WTC11 (cell line): Measurements from ENCODE around the gene CDKN2AIP. TPM values are rescaled to one million over a fixed set of nuclear protein-coding genes. Genes with fewer than 3 reads are reported as not detected.
"Not testable (repeated sequence)": the region's sequence is repeated elsewhere in the genome, so short reads cannot be mapped to it uniquely, and the experiment has no call there.

ENCODE experiments used
- ATAC-seq: fragments of 200-7000 bp; cut with Tn5 transposase; 2 replicates; pipeline ENCODE4 v1.10.0; 2021; ENCODE audit warnings: mild to moderate bottlenecking, moderate library complexity
- CTCF ChIA-PET: fragments of 300-600 bp; sonication (Branson Sonifier 250); formaldehyde crosslinking; loops from one replicate; lab custom pipeline; 2021; ENCODE audit warnings: antibody characterized with exemption; lab: Charles Lee
- POLR2A ChIA-PET: fragments of 350-600 bp; sonication (Branson Sonifier 250); formaldehyde crosslinking; loops from one replicate; lab custom pipeline; 2021; ENCODE audit warnings: antibody characterized with exemption; lab: Charles Lee
- DNase-seq: peaks from one replicate; pipeline ENCODE4 v3.0.0; 2021; ENCODE audit warnings: low spot score
- H3K27ac Mint-ChIP-seq: 2 replicates; pipeline ENCODE4 v1.8.0; 2021; ENCODE audit warnings: mixed read lengths
- H3K27me3 Mint-ChIP-seq: 2 replicates; pipeline ENCODE4 v1.8.0; 2021; ENCODE audit warnings: low read depth, mild to moderate bottlenecking, moderate library complexity, mixed read lengths
- H3K36me3 Mint-ChIP-seq: 2 replicates; pipeline ENCODE4 v1.8.0; 2021; ENCODE audit warnings: mixed read lengths
- H3K4me1 Mint-ChIP-seq: 2 replicates; pipeline ENCODE4 v1.8.0; 2022; ENCODE audit warnings: mixed read lengths
- H3K4me3 Mint-ChIP-seq: 2 replicates; pipeline ENCODE4 v1.8.0; 2021; ENCODE audit warnings: mild to moderate bottlenecking, moderate library complexity, mixed read lengths
- H3K9me3 Mint-ChIP-seq: 2 replicates; pipeline ENCODE4 v1.8.0; 2021; ENCODE audit warnings: mixed read lengths
- ATF2 ChIP-seq: sonication (generic); formaldehyde crosslinking; IDR thresholded peaks from 2 replicates; pipeline ENCODE4 v1.8.1; 2022; ENCODE audit warnings: low read depth, missing genetic modification reagents, borderline replicate concordance
- CBFB ChIP-seq: sonication (generic); formaldehyde crosslinking; IDR thresholded peaks from 2 replicates; pipeline ENCODE4 v1.8.1; 2022; ENCODE audit warnings: mild to moderate bottlenecking, low read depth, missing genetic modification reagents
- CREB1 ChIP-seq: sonication (generic); formaldehyde crosslinking; IDR thresholded peaks from 2 replicates; pipeline ENCODE4 v1.8.0; 2023; ENCODE audit warnings: mild to moderate bottlenecking, missing genetic modification reagents
- E2F5 ChIP-seq: sonication (generic); formaldehyde crosslinking; IDR thresholded peaks from 2 replicates; pipeline ENCODE4 v1.8.1; 2022; ENCODE audit warnings: mild to moderate bottlenecking, moderate library complexity, missing genetic modification reagents
- ELF4 ChIP-seq: sonication (generic); formaldehyde crosslinking; IDR thresholded peaks from 2 replicates; pipeline ENCODE4 v1.8.1; 2022; ENCODE audit warnings: low read depth, mild to moderate bottlenecking, moderate library complexity, missing genetic modification reagents
- EMX1 ChIP-seq: fragments of 250-450 bp; sonication (Bioruptor Pico); IDR thresholded peaks from 2 replicates; pipeline ENCODE4 v1.8.0; 2021; ENCODE audit warnings: mild to moderate bottlenecking
- ETV6 ChIP-seq: sonication (generic); formaldehyde crosslinking; IDR thresholded peaks from 2 replicates; pipeline ENCODE4 v1.8.1; 2022; ENCODE audit warnings: mild to moderate bottlenecking, missing genetic modification reagents
- FOXJ3 ChIP-seq: sonication (generic); formaldehyde crosslinking; IDR thresholded peaks from 2 replicates; pipeline ENCODE4 v1.9.0; 2021; ENCODE audit warnings: missing genetic modification reagents, mild to moderate bottlenecking, borderline replicate concordance
- FOXP1 ChIP-seq: sonication (generic); formaldehyde crosslinking; IDR thresholded peaks from 2 replicates; pipeline ENCODE4 v1.8.0; 2022; ENCODE audit warnings: missing genetic modification reagents, mild to moderate bottlenecking, moderate library complexity, borderline replicate concordance
- GABPB1 ChIP-seq: sonication (generic); formaldehyde crosslinking; IDR thresholded peaks from 2 replicates; pipeline ENCODE4 v1.8.1; 2023; ENCODE audit warnings: mild to moderate bottlenecking, missing genetic modification reagents
- GTF2I ChIP-seq: fragments of 250-450 bp; sonication (Bioruptor Pico); conservative IDR thresholded peaks from 2 replicates; pipeline ENCODE4 v1.4.0; 2021; ENCODE audit warnings: mild to moderate bottlenecking
- IRF2 ChIP-seq: sonication (generic); formaldehyde crosslinking; IDR thresholded peaks from 2 replicates; pipeline ENCODE4 v1.8.0; 2022; ENCODE audit warnings: low read depth, missing genetic modification reagents, borderline replicate concordance
- JUN ChIP-seq: sonication (generic); formaldehyde crosslinking; IDR thresholded peaks from 2 replicates; pipeline ENCODE4 v1.8.0; 2023; ENCODE audit warnings: mild to moderate bottlenecking, missing genetic modification reagents
- MXD4 ChIP-seq: fragments of 250-450 bp; sonication (Bioruptor Pico); IDR thresholded peaks from 2 replicates; pipeline ENCODE4 v1.8.0; 2021; ENCODE audit warnings: mild to moderate bottlenecking, moderate library complexity, borderline replicate concordance
- MYBL2 ChIP-seq: sonication (generic); formaldehyde crosslinking; IDR thresholded peaks from 2 replicates; pipeline ENCODE4 v1.8.1; 2023; ENCODE audit warnings: mild to moderate bottlenecking, moderate library complexity, missing genetic modification reagents
- NFE2L1 ChIP-seq: sonication (generic); formaldehyde crosslinking; IDR thresholded peaks from 2 replicates; pipeline ENCODE4 v1.8.1; 2023; ENCODE audit warnings: missing genetic modification reagents
- NR2C2 ChIP-seq: sonication (generic); formaldehyde crosslinking; IDR thresholded peaks from 2 replicates; pipeline ENCODE4 v1.8.0; 2022; ENCODE audit warnings: mild to moderate bottlenecking, missing genetic modification reagents
- OVOL2 ChIP-seq: fragments of 250-450 bp; sonication (Bioruptor Pico); IDR thresholded peaks from 2 replicates; pipeline ENCODE4 v1.9.0; 2021; ENCODE audit warnings: mild to moderate bottlenecking, borderline replicate concordance
- SMAD4 ChIP-seq: sonication (generic); formaldehyde crosslinking; IDR thresholded peaks from 2 replicates; pipeline ENCODE4 v1.8.0; 2022; ENCODE audit warnings: mild to moderate bottlenecking, missing genetic modification reagents
- TEAD1 ChIP-seq: sonication (generic); formaldehyde crosslinking; IDR thresholded peaks from 2 replicates; pipeline ENCODE4 v1.8.0; 2022; ENCODE audit warnings: mild to moderate bottlenecking, missing genetic modification reagents
- ZNF121 ChIP-seq: sonication (generic); formaldehyde crosslinking; IDR thresholded peaks from 2 replicates; pipeline ENCODE4 v1.8.0; 2023; ENCODE audit warnings: missing genetic modification reagents
- ZNF138 ChIP-seq: sonication (generic); formaldehyde crosslinking; conservative IDR thresholded peaks from 2 replicates; pipeline ENCODE4 v1.8.1; 2022; ENCODE audit warnings: mild to moderate bottlenecking, moderate library complexity, missing genetic modification reagents
- ZNF263 ChIP-seq: sonication (generic); formaldehyde crosslinking; IDR thresholded peaks from 2 replicates; pipeline ENCODE4 v1.8.1; 2022; ENCODE audit warnings: low read depth, mild to moderate bottlenecking, moderate library complexity, missing genetic modification reagents
- ZNF423 ChIP-seq: fragments of 250-450 bp; sonication (Bioruptor Pico); IDR thresholded peaks from 2 replicates; pipeline ENCODE4 v2.1.2; 2022; ENCODE audit warnings: mild to moderate bottlenecking, moderate library complexity
- ZNF512 ChIP-seq: sonication (generic); formaldehyde crosslinking; IDR thresholded peaks from 2 replicates; pipeline ENCODE4 v1.8.1; 2022; ENCODE audit warnings: missing genetic modification reagents, borderline replicate concordance
- total RNA-seq: library from RNA; stranded (reverse); gene quantifications from 3 replicates; pipeline ENCODE4 v1.2.3, GENCODE V29; 2021
- TF ChIP-seq, protein P1 (sequence below): sonication (generic); formaldehyde crosslinking; conservative IDR thresholded peaks from 2 replicates; pipeline ENCODE4 v1.8.1; 2023; ENCODE audit warnings: mild to moderate bottlenecking, low read depth, missing genetic modification reagents, moderate library complexity
- TF ChIP-seq, protein P2 (sequence below): fragments of 250-450 bp; sonication (Bioruptor Pico); IDR thresholded peaks from 2 replicates; pipeline ENCODE4 v2.1.2; 2022; ENCODE audit warnings: mild to moderate bottlenecking, moderate library complexity

Gene CDKN2AIP
- total RNA-seq, 1 experiment from 2014 or later, result 13.7 TPM

- TF ChIP-seq IRF2 (no peak), ZNF138 (no peak), GABPB1 (CRISPR knock-in tag) (no peak), TEAD1 (CRISPR knock-in tag) (no peak), OVOL2 (CRISPR knock-in tag) (no peak), ZNF121 (CRISPR knock-in tag) (no peak), MXD4 (CRISPR knock-in tag) (no peak), FOXP1 (no peak), FOXJ3 (CRISPR knock-in tag) (no peak), NR2C2 (CRISPR knock-in tag) (no peak), SMAD4 (CRISPR knock-in tag) (no peak), NFE2L1 (no peak), EMX1 (no peak), ZNF263 (CRISPR knock-in tag) (no peak), E2F5 (no peak)
- TF ChIP-seq, protein P1, sequence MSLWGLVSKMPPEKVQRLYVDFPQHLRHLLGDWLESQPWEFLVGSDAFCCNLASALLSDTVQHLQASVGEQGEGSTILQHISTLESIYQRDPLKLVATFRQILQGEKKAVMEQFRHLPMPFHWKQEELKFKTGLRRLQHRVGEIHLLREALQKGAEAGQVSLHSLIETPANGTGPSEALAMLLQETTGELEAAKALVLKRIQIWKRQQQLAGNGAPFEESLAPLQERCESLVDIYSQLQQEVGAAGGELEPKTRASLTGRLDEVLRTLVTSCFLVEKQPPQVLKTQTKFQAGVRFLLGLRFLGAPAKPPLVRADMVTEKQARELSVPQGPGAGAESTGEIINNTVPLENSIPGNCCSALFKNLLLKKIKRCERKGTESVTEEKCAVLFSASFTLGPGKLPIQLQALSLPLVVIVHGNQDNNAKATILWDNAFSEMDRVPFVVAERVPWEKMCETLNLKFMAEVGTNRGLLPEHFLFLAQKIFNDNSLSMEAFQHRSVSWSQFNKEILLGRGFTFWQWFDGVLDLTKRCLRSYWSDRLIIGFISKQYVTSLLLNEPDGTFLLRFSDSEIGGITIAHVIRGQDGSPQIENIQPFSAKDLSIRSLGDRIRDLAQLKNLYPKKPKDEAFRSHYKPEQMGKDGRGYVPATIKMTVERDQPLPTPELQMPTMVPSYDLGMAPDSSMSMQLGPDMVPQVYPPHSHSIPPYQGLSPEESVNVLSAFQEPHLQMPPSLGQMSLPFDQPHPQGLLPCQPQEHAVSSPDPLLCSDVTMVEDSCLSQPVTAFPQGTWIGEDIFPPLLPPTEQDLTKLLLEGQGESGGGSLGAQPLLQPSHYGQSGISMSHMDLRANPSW (CRISPR knock-in tag), result no peak
- POLR2A ChIA-PET, result no interaction called here
- Mint-ChIP-seq H3K27me3 (no peaks in the 10 kb centered on the region), H3K27ac (no peak overlapping the region), H3K36me3 (peaks cover 12% of the 10 kb centered on the region), H3K4me1 (no peaks in the 10 kb centered on the region), H3K9me3 (peaks cover 12% of the 10 kb centered on the region), H3K4me3 (no peak overlapping the region)
- ATAC-seq, result no peak
- DNase-seq, result no peak
- CTCF ChIA-PET, result interaction anchor here (1.5 kb wide), 2 partner anchors 71 to 124 kb away, joined by 4 read pairs; no protein-coding TSS in a partner anchor
These were observed 34.5 kb downstream of the CDKN2AIP start for GRCh38 chr4:183478926-183479325.

- CTCF ChIA-PET, result not testable (repeated sequence)
These were observed 38.2 kb downstream of the CDKN2AIP start for GRCh38 chr4:183482515-183483095.

GRCh38 chr4:183483997-183484396, 39.6 kb downstream of the CDKN2AIP start:
- Mint-ChIP-seq H3K4me1 (no peaks in the 10 kb centered on the region), H3K9me3 (peaks cover 12% of the 10 kb centered on the region), H3K36me3 (peaks cover 12% of the 10 kb centered on the region), H3K4me3 (no peak overlapping the region), H3K27ac (no peak overlapping the region), H3K27me3 (no peaks in the 10 kb centered on the region)
- no peak for ATAC-seq
- DNase-seq, result no peak
- ChIA-PET CTCF (no interaction called here), POLR2A (no interaction called here)
- TF ChIP-seq ELF4 (no peak), NFE2L1 (no peak), ATF2 (no peak), ZNF263 (CRISPR knock-in tag) (no peak), MYBL2 (no peak), ZNF423 (CRISPR knock-in tag) (no peak), CREB1 (CRISPR knock-in tag) (no peak), JUN (CRISPR knock-in tag) (no peak), GTF2I (CRISPR knock-in tag) (no peak), CBFB (no peak), ZNF512 (no peak), ETV6 (no peak)
- TF ChIP-seq, protein P2, sequence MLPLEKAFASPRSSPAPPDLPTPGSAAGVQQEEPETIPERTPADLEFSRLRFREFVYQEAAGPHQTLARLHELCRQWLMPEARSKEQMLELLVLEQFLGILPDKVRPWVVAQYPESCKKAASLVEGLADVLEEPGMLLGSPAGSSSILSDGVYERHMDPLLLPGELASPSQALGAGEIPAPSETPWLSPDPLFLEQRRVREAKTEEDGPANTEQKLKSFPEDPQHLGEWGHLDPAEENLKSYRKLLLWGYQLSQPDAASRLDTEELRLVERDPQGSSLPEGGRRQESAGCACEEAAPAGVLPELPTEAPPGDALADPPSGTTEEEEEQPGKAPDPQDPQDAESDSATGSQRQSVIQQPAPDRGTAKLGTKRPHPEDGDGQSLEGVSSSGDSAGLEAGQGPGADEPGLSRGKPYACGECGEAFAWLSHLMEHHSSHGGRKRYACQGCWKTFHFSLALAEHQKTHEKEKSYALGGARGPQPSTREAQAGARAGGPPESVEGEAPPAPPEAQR, result no peak

More at GRCh38 chr4:183482515-183483095, 38.2 kb downstream of the CDKN2AIP start:
- H3K9me3 Mint-ChIP-seq, result peaks cover 12% of the 10 kb centered on the region
- H3K36me3 Mint-ChIP-seq, result peaks cover 12% of the 10 kb centered on the region
- H3K27ac Mint-ChIP-seq, H3K4me3 Mint-ChIP-seq, ATAC-seq, DNase-seq, POLR2A ChIA-PET, H3K27me3 Mint-ChIP-seq, H3K4me1 Mint-ChIP-seq: not testable (repeated sequence)
